Smooth muscle cell (in vitro differentiated cells): ENCODE measurements around the gene MMEL1. TPM values are rescaled to one million over a fixed set of nuclear protein-coding genes. Genes with fewer than 3 reads are reported as not detected.

Source experiments
- DNase-seq: peaks from one replicate; lab custom pipeline; 2025; ENCODE audit not compliant: unreplicated experiment; lab: John Stamatoyannopoulos, UW
- H2AFZ ChIP-seq: fragments of 200-600 bp; sonication (generic); 2 replicates; pipeline ENCODE4 v1.6.0; 2016; ENCODE audit warnings: antibody characterized with exemption, low read depth, mild to moderate bottlenecking
- H3F3A ChIP-seq: fragments of 200-600 bp; sonication (generic); 2 replicates; pipeline ENCODE4 v1.6.0; 2017; ENCODE audit warnings: antibody characterized with exemption, low read depth
- H3K27ac ChIP-seq: fragments of 200-600 bp; sonication (generic); 2 replicates; pipeline ENCODE4 v1.5.1; 2016; ENCODE audit warnings: low read depth, mild to moderate bottlenecking
- H3K27me3 ChIP-seq: fragments of 200-600 bp; sonication (generic); 2 replicates; pipeline ENCODE4 v1.6.1; 2016; ENCODE audit warnings: low read depth, mild to moderate bottlenecking
- H3K36me3 ChIP-seq: fragments of 200-600 bp; sonication (generic); 2 replicates; pipeline ENCODE4 v1.5.1; 2016; ENCODE audit warnings: low read depth
- H3K4me1 ChIP-seq: fragments of 200-600 bp; sonication (generic); 2 replicates; pipeline ENCODE4 v1.5.1; 2016; ENCODE audit warnings: low read depth
- H3K4me2 ChIP-seq: fragments of 200-600 bp; sonication (generic); 2 replicates; pipeline ENCODE4 v1.6.0; 2016; ENCODE audit warnings: mild to moderate bottlenecking
- H3K4me3 ChIP-seq: fragments of 200-600 bp; sonication (generic); 2 replicates; pipeline ENCODE4 v1.5.1; 2016; ENCODE audit warnings: mild to moderate bottlenecking
- H3K79me2 ChIP-seq: fragments of 200-600 bp; sonication (generic); 2 replicates; pipeline ENCODE4 v1.6.0; 2016; ENCODE audit warnings: low read depth, mild to moderate bottlenecking
- H3K9ac ChIP-seq: fragments of 200-600 bp; sonication (generic); 2 replicates; pipeline ENCODE4 v1.6.0; 2016; ENCODE audit warnings: low read depth
- H3K9me3 ChIP-seq: fragments of 200-600 bp; sonication (generic); replicated peaks from 2 replicates; pipeline ENCODE4 v1.5.1; 2016; ENCODE audit warnings: low read depth
- H4K20me1 ChIP-seq: fragments of 200-600 bp; sonication (generic); 2 replicates; pipeline ENCODE4 v1.6.0; 2016; ENCODE audit warnings: low read depth
- CTCF ChIP-seq: fragments of 200-600 bp; sonication (generic); IDR thresholded peaks from 2 replicates; pipeline ENCODE4 v1.5.1; 2017; ENCODE audit warnings: borderline replicate concordance, mild to moderate bottlenecking, antibody characterized with exemption; ENCODE audit not compliant: insufficient read depth, poor library complexity, severe bottlenecking
- WGBS: methylation state at CpG from one replicate; pipeline ENCODE4 v1.1.7; 2016; ENCODE audit warnings: low lambda C conversion rate; 5-methylcytosine and 5-hydroxymethylcytosine counted together
- polyA plus RNA-seq: library from polyadenylated mRNA; unstranded; fragments of >200 nt; fragmentation: Nextera tagmentation; extraction: Ambion mirVana; gene quantifications from 2 replicates; pipeline ENCODE4 v1.2.1, GENCODE V29; 2016
- total RNA-seq: library from RNA; depleted of rRNA; stranded (reverse); fragments of >200 nt; gene quantifications from 2 replicates; pipeline ENCODE4 v1.2.3, GENCODE V29; 2014

The MMEL1 gene
- total and polyA plus RNA-seq, 2 experiments from 2014 or later = 3.4 TPM; not detected in 1

- DNase-seq = no peak
- WGBS = 95% methylated on average over 10 of the region's 12 CpGs
- no peaks in the 10 kb centered on the region for H3K27me3 ChIP-seq
- no peaks in the 10 kb centered on the region for H3F3A ChIP-seq
- H3K4me1 ChIP-seq = peaks cover 8% of the 10 kb centered on the region
- no peak overlapping the region for H3K9ac ChIP-seq
- H3K27ac ChIP-seq = no peak overlapping the region
- H3K36me3 ChIP-seq = no peaks in the 10 kb centered on the region
- H3K4me2 ChIP-seq = no peak overlapping the region
- no peak overlapping the region for H2AFZ ChIP-seq
- TF ChIP-seq CTCF = no peak
- no peaks in the 10 kb centered on the region for H3K79me2 ChIP-seq
- H3K9me3 ChIP-seq = no peaks in the 10 kb centered on the region
- no peaks in the 10 kb centered on the region for H4K20me1 ChIP-seq
- H3K4me3 ChIP-seq = no peak overlapping the region
Measured at GRCh38 chr1:2591581-2592261, 41.1 kb downstream of the MMEL1 start.

GRCh38 chr1:2591233-2591580, 41.6 kb downstream of the MMEL1 start:
- H3K4me1 ChIP-seq = peaks cover 8% of the 10 kb centered on the region
- H3K79me2 ChIP-seq = no peaks in the 10 kb centered on the region
- no peaks in the 10 kb centered on the region for H3F3A ChIP-seq
- no peaks in the 10 kb centered on the region for H3K36me3 ChIP-seq
- no peak overlapping the region for H3K9ac ChIP-seq
- no peaks in the 10 kb centered on the region for H3K9me3 ChIP-seq
- H3K4me2 ChIP-seq = no peak overlapping the region
- no peaks in the 10 kb centered on the region for H3K27me3 ChIP-seq
- H3K27ac ChIP-seq = no peak overlapping the region
- no peaks in the 10 kb centered on the region for H4K20me1 ChIP-seq
- TF ChIP-seq CTCF = no peak
- H3K4me3 ChIP-seq = no peak overlapping the region
- no peak overlapping the region for H2AFZ ChIP-seq
- no peak for DNase-seq
- 92% methylated on average over 5 of the region's 5 CpGs for WGBS

- no peak for TF ChIP-seq CTCF
- no peak overlapping the region for H3K4me3 ChIP-seq
- 99% methylated on average over 31 of the region's 31 CpGs for WGBS
Measured at GRCh38 chr1:2590233-2591141, 42.3 kb downstream of the MMEL1 start.

More at GRCh38 chr1:2590233-2591141, 42.3 kb downstream of the MMEL1 start:
- H3K27ac ChIP-seq = no peak overlapping the region
- no peaks in the 10 kb centered on the region for H3K27me3 ChIP-seq
- no peaks in the 10 kb centered on the region for H3K36me3 ChIP-seq
- H3K4me2 ChIP-seq = no peak overlapping the region
- no peak for DNase-seq
- no peak overlapping the region for H3K9ac ChIP-seq
- H3K9me3 ChIP-seq = no peaks in the 10 kb centered on the region
- no peaks in the 10 kb centered on the region for H3K79me2 ChIP-seq
- peaks cover 8% of the 10 kb centered on the region for H3K4me1 ChIP-seq
- no peaks in the 10 kb centered on the region for H3F3A ChIP-seq
- no peaks in the 10 kb centered on the region for H4K20me1 ChIP-seq
- no peak overlapping the region for H2AFZ ChIP-seq
